ENCODE measurements around the gene CD79B.
"Not testable (repeated sequence)": the region's sequence is repeated elsewhere in the genome, so short reads cannot be mapped to it uniquely, and the experiment has no call there.

The CD79B gene

GRCh38 chr17:63918789-63919305 lies 13.3 kb downstream of the CD79B start, which contains the start of gene GH1:
Gene GH1, minus strand, starts transcription at chr17:63918839. Its CDS starts 63 bp downstream, at chr17:63918776.
- in situ Hi-C loops (cut with MboI; ENCODE audit: low sequenced_read_pairs), result loop anchor here (25.0 kb wide), 1 partner anchor 368 kb away; no protein-coding TSS in a partner anchor
- not testable (repeated sequence) for H3K4me1 ChIP-seq; H3K27me3 ChIP-seq (ENCODE audit: low read depth); H3K4me3 ChIP-seq; DNase-seq (ENCODE audit: low spot score in 2 of 2); H3K36me3 ChIP-seq (replicated peaks); H3K9me3 ChIP-seq

- in situ Hi-C loops (cut with MboI; ENCODE audit: low sequenced_read_pairs), result loop anchor here (25.0 kb wide), 1 partner anchor 369 kb away; no protein-coding TSS in a partner anchor
Measured at GRCh38 chr17:63918305-63918704, 13.8 kb downstream of the CD79B start.

GRCh38 chr17:63917646-63918045 lies 14.5 kb downstream of the CD79B start:
- Histone ChIP-seq H3K36me3 (replicated peaks) (no peaks in the 10 kb centered on the region), H3K9me3 (no peaks in the 10 kb centered on the region), H3K27me3 (ENCODE audit: low read depth) (no peaks in the 10 kb centered on the region), H3K4me1 (no peaks in the 10 kb centered on the region), H3K4me3 (no peak overlapping the region)
- in situ Hi-C loops (cut with MboI; ENCODE audit: low sequenced_read_pairs), result loop anchor here (25.0 kb wide), 1 partner anchor 370 kb away; no protein-coding TSS in a partner anchor
- no peak for DNase-seq (ENCODE audit: low spot score in 2 of 2)

More at GRCh38 chr17:63918305-63918704, 13.8 kb downstream of the CD79B start:
- no peaks in the 10 kb centered on the region for H3K27me3 ChIP-seq (ENCODE audit: low read depth)
- H3K4me3 ChIP-seq, result no peak overlapping the region
- no peaks in the 10 kb centered on the region for H3K4me1 ChIP-seq
- no peaks in the 10 kb centered on the region for H3K36me3 ChIP-seq (replicated peaks)
- H3K9me3 ChIP-seq, result no peaks in the 10 kb centered on the region
- DNase-seq (ENCODE audit: low spot score in 2 of 2), result no peak

- not testable (repeated sequence) for DNase-seq (ENCODE audit: low spot score in 2 of 2); H3K4me3 ChIP-seq; H3K27me3 ChIP-seq (ENCODE audit: low read depth); H3K4me1 ChIP-seq; H3K9me3 ChIP-seq; H3K36me3 ChIP-seq (replicated peaks)
- in situ Hi-C loops (cut with MboI; ENCODE audit: low sequenced_read_pairs), result loop anchor here (25.0 kb wide), 1 partner anchor 370 kb away; no protein-coding TSS in a partner anchor
Measured at GRCh38 chr17:63917206-63917605, 14.9 kb downstream of the CD79B start.

GRCh38 chr17:63916566-63917185 lies 15.5 kb downstream of the CD79B start:
- no peaks in the 10 kb centered on the region for H3K36me3 ChIP-seq (replicated peaks)
- in situ Hi-C loops (cut with MboI; ENCODE audit: low sequenced_read_pairs), result loop anchor here (25.0 kb wide), 1 partner anchor 371 kb away; no protein-coding TSS in a partner anchor
- no peak for DNase-seq (ENCODE audit: low spot score in 2 of 2)
- no peaks in the 10 kb centered on the region for H3K27me3 ChIP-seq (ENCODE audit: low read depth)
- no peak overlapping the region for H3K4me3 ChIP-seq
- H3K4me1 ChIP-seq, result no peaks in the 10 kb centered on the region
- H3K9me3 ChIP-seq, result no peaks in the 10 kb centered on the region

- H3K36me3 ChIP-seq (replicated peaks), result not testable (repeated sequence)
- in situ Hi-C loops (cut with MboI; ENCODE audit: low sequenced_read_pairs), result loop anchor here (25.0 kb wide), 1 partner anchor 372 kb away; no protein-coding TSS in a partner anchor
Measured at GRCh38 chr17:63915753-63916152, 16.4 kb downstream of the CD79B start.

GRCh38 chr17:63914471-63914870 lies 17.7 kb downstream of the CD79B start:
- H3K4me1 ChIP-seq, result no peaks in the 10 kb centered on the region
- no peaks in the 10 kb centered on the region for H3K36me3 ChIP-seq (replicated peaks)
- H3K27me3 ChIP-seq (ENCODE audit: low read depth), result no peaks in the 10 kb centered on the region
- DNase-seq (ENCODE audit: low spot score in 2 of 2), result no peak
- in situ Hi-C loops (cut with MboI; ENCODE audit: low sequenced_read_pairs), result loop anchor here (25.0 kb wide), 1 partner anchor 373 kb away; no protein-coding TSS in a partner anchor
- H3K4me3 ChIP-seq, result no peak overlapping the region
- no peaks in the 10 kb centered on the region for H3K9me3 ChIP-seq

More at GRCh38 chr17:63915753-63916152, 16.4 kb downstream of the CD79B start:
- not testable (repeated sequence) for H3K4me3 ChIP-seq; H3K9me3 ChIP-seq; H3K4me1 ChIP-seq; DNase-seq (ENCODE audit: low spot score in 2 of 2); H3K27me3 ChIP-seq (ENCODE audit: low read depth)

- in situ Hi-C loops (cut with MboI; ENCODE audit: low sequenced_read_pairs), result loop anchor here (25.0 kb wide), 1 partner anchor 376 kb away; no protein-coding TSS in a partner anchor
- DNase-seq (ENCODE audit: low spot score in 2 of 2), result peak in 1 of 2 experiments; percentile 73
- Histone ChIP-seq H3K27me3 (ENCODE audit: low read depth) (no peaks in the 10 kb centered on the region; the same call in 1 of the 2 replicates), H3K4me1 (no peaks in the 10 kb centered on the region), H3K4me3 (no peak overlapping the region), H3K36me3 (replicated peaks) (no peaks in the 10 kb centered on the region), H3K9me3 (no peaks in the 10 kb centered on the region)
Measured at GRCh38 chr17:63911657-63912100, 20.5 kb downstream of the CD79B start.

GRCh38 chr17:63911041-63911635 lies 21.0 kb downstream of the CD79B start, which contains the start of gene CSHL1:
Gene CSHL1, minus strand, starts transcription at chr17:63911258. Its CDS starts 62 bp downstream, at chr17:63911196.
- Histone ChIP-seq H3K4me3 (no peak within 1 kb of the TSS), H3K4me1 (no peaks in the 10 kb centered on the region), H3K36me3 (replicated peaks) (no peaks in the 10 kb centered on the region), H3K27me3 (ENCODE audit: low read depth) (no peaks in the 10 kb centered on the region; the same call in 1 of the 2 replicates), H3K9me3 (no peaks in the 10 kb centered on the region)
- in situ Hi-C loops (cut with MboI; ENCODE audit: low sequenced_read_pairs), result loop anchor here (25.0 kb wide), 1 partner anchor 376 kb away; no protein-coding TSS in a partner anchor
- DNase-seq (ENCODE audit: low spot score in 2 of 2), result no peak

- in situ Hi-C loops (cut with MboI; ENCODE audit: low sequenced_read_pairs), result loop anchor here (25.0 kb wide), 1 partner anchor 377 kb away; no protein-coding TSS in a partner anchor
Measured at GRCh38 chr17:63910096-63910495, 22.0 kb downstream of the CD79B start.

GRCh38 chr17:63909586-63909985 lies 22.5 kb downstream of the CD79B start:
- in situ Hi-C loops (cut with MboI; ENCODE audit: low sequenced_read_pairs), result loop anchor here (25.0 kb wide), 1 partner anchor 378 kb away; no protein-coding TSS in a partner anchor
- DNase-seq (ENCODE audit: low spot score in 2 of 2); H3K36me3 ChIP-seq (replicated peaks); H3K9me3 ChIP-seq; H3K4me1 ChIP-seq; H3K4me3 ChIP-seq; H3K27me3 ChIP-seq (ENCODE audit: low read depth): not testable (repeated sequence)

More at GRCh38 chr17:63910096-63910495, 22.0 kb downstream of the CD79B start:
- H3K9me3 ChIP-seq, result no peaks in the 10 kb centered on the region
- H3K4me1 ChIP-seq, result no peaks in the 10 kb centered on the region
- H3K36me3 ChIP-seq (replicated peaks), result no peaks in the 10 kb centered on the region
- no peaks in the 10 kb centered on the region; the same call in 1 of the 2 replicates for H3K27me3 ChIP-seq (ENCODE audit: low read depth)
- DNase-seq (ENCODE audit: low spot score in 2 of 2), result no peak
- no peak overlapping the region for H3K4me3 ChIP-seq

GRCh38 chr17:63907161-63907778 lies 24.9 kb downstream of the CD79B start:
- H3K27me3 ChIP-seq (ENCODE audit: low read depth); H3K4me1 ChIP-seq; H3K9me3 ChIP-seq; H3K36me3 ChIP-seq (replicated peaks); H3K4me3 ChIP-seq: not testable (repeated sequence)
- in situ Hi-C loops (cut with MboI; ENCODE audit: low sequenced_read_pairs), result loop anchor here (25.0 kb wide), 1 partner anchor 380 kb away; no protein-coding TSS in a partner anchor
- peak in 1 of 2 experiments; percentile 49 for DNase-seq (ENCODE audit: low spot score in 2 of 2)

GRCh38 chr17:63904796-63905195 lies 27.3 kb downstream of the CD79B start:
- in situ Hi-C loops (cut with MboI; ENCODE audit: low sequenced_read_pairs), result loop anchor here (25.0 kb wide), 1 partner anchor 383 kb away; no protein-coding TSS in a partner anchor
- not testable (repeated sequence) for H3K9me3 ChIP-seq; DNase-seq (ENCODE audit: low spot score in 2 of 2); H3K4me1 ChIP-seq; H3K27me3 ChIP-seq (ENCODE audit: low read depth); H3K36me3 ChIP-seq (replicated peaks); H3K4me3 ChIP-seq

Data from HAP-1 (cell line).